H1 (cell line): ENCODE data around the gene IQCE. TPM values are rescaled to one million over a fixed set of nuclear protein-coding genes. Genes with fewer than 3 reads are reported as not detected.

Experiments used
- FOSL1 ChIP-seq: IDR thresholded peaks from 2 replicates; pipeline ENCODE4 v1.6.1; 2011; ENCODE audit warnings: mild to moderate bottlenecking, low read depth, low read length, moderate library complexity; ENCODE audit not compliant: insufficient read depth
- KDM4A ChIP-seq: IDR thresholded peaks from one replicate; pipeline ENCODE4 v1.7.1; 2012; ENCODE audit warnings: low read depth, mild to moderate bottlenecking, moderate library complexity, low read length, inconsistent platforms; ENCODE audit not compliant: severe bottlenecking
- PHF8 ChIP-seq: fragments of 200-600 bp; sonication (generic); conservative IDR thresholded peaks from 2 replicates; pipeline ENCODE4 v1.7.1; 2012; ENCODE audit warnings: low read depth, mild to moderate bottlenecking, inconsistent platforms, low read length, moderate library complexity
- RAD21 ChIP-seq, 2 experiments: IDR thresholded peaks in 1 of 2; conservative IDR thresholded peaks in 1 of 2; 2 replicates each; pipeline ENCODE4 v1.6.1; 2011; ENCODE audit warnings: low read depth in 2 of 2, low read length in 2 of 2, improper control_type of control experiment in 1 of 2, inconsistent platforms in 1 of 2, mild to moderate bottlenecking in 1 of 2, moderate library complexity in 1 of 2
- SIX5 ChIP-seq: IDR thresholded peaks from 2 replicates; pipeline ENCODE4 v1.6.1; 2011; ENCODE audit warnings: mild to moderate bottlenecking, low read depth, low read length
- SRF ChIP-seq: IDR thresholded peaks from 2 replicates; pipeline ENCODE4 v1.6.1; 2011; ENCODE audit warnings: mild to moderate bottlenecking, low read depth, low read length, moderate library complexity
- SUZ12 ChIP-seq: fragments of 200-600 bp; sonication (generic); IDR thresholded peaks from 2 replicates; pipeline ENCODE4 v1.6.1; 2012; ENCODE audit warnings: mild to moderate bottlenecking, inconsistent platforms, low read length, moderate library complexity, mixed read lengths
- USF2 ChIP-seq: IDR thresholded peaks from 2 replicates; pipeline ENCODE4 v1.6.1; 2011; ENCODE audit warnings: low read length, improper control_type of control experiment
- ZNF274 ChIP-seq: IDR thresholded peaks from 2 replicates; pipeline ENCODE4 v1.7.0; 2012; ENCODE audit warnings: low read length, borderline replicate concordance; ENCODE audit errors: extremely low read depth
- polyA plus RNA-seq, 7 experiments: library from polyadenylated mRNA; depleted of rRNA in 3 of 7; stranded (reverse) in 5 of 7; unstranded in 2 of 7; fragments of >200 nt in 5 of 7; fragments of 200-250 nt in 2 of 7; gene quantifications; 1 replicate in 5 of 7; 2 replicates in 1 of 7; 4 replicates in 1 of 7; pipeline versions ENCODE4 v1.2.1 to v1.2.3, GENCODE V29; 2011 to 2013; ENCODE audit warnings: missing spikeins in 2 of 7, mixed read lengths in 2 of 7
- total RNA-seq: library from RNA; stranded (reverse); fragmentation: NEBNext Ultra II Directional; extraction: Animal tissue kit (Norgen Biotek cat#: 25700); gene quantifications from 2 replicates; pipeline ENCODE4 v1.2.1, GENCODE V29; 2021

IQCE gene
- total and polyA plus RNA-seq, 2 of the 8 experiments (the other 6 are each of a cell fraction or from before 2014, with no cell fraction given), result 2.2 to 4.9 TPM

- TF ChIP-seq ZNF274, result no peak
- TF ChIP-seq PHF8, result no peak
- TF ChIP-seq SRF, result no peak
- no peak for TF ChIP-seq RAD21 (IDR thresholded peaks at IDR 0.05 in 1 of 2, conservative IDR thresholded peaks at IDR 0.05 in 1 of 2; ENCODE audit: low read depth in 2 of 2, low read length in 2 of 2)
- TF ChIP-seq FOSL1, result no peak
- no peak for TF ChIP-seq SIX5
- TF ChIP-seq KDM4A, result no peak
- no peak for TF ChIP-seq USF2
- no peak for TF ChIP-seq SUZ12
These were observed 29.4 kb upstream of the IQCE start (continued) for GRCh38 chr7:2529161-2530070.
